GDM1 (cell line): Measurements from ENCODE around the gene H6PD.

Source experiments
- DNase-seq: peaks from one replicate; lab custom pipeline; 2025; lab: John Stamatoyannopoulos, UW

H6PD gene

GRCh38 chr1:9240914-9241820 lies 6.6 kb downstream of the H6PD start:
- no peak for DNase-seq

DNA sequence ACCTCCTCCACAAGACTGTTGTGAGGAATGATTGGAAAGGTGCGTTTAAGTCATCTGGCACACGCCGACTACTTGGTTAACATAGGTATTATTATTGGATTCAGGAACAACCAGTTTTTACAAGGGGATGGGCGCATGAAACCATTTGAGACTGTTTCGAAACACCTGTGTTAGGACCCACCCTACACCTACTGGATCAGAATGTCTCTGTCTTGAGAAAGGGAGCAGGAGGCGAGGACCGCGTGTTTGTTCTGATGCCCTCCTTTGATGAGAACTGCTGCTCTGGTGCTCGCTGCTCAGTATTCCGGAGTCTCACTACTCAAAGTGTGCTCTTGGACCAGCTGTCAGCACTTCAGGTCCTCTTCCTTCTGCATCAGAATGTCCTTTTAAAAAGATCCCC lies 7.3 kb downstream of the H6PD start:
- no peak for DNase-seq

DNA sequence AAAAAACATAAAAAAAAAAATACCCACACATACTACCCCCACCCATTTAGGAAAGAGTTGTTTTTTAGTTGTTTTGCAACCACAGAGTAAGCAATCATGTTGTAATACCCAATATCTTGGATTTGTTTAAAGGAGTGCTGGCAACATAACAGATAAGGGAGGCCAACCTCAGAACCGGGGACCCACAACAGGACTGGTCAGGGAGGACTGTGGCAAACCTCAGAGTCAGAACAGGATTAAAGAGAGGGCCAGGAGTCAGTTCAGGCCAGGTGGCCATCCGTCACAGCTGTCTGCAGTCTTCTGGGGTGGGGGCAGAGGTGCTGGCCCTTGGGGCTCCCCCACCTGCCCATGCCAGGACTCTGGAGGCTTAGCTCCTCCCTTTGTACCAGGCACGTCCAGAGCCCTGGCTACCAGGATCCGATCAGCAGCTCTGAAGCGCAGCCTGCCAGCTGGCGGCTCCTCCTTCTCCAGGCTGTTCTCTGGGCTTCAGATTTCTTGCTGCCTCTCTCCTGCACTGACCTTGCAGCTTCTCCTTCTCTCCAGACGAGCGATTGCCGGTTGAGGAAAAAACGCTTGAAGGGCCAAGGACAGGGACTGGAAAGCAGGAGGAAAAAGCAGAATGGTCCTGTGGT lies 7.9 kb downstream of the H6PD start:
- DNase-seq: no peak

DNA sequence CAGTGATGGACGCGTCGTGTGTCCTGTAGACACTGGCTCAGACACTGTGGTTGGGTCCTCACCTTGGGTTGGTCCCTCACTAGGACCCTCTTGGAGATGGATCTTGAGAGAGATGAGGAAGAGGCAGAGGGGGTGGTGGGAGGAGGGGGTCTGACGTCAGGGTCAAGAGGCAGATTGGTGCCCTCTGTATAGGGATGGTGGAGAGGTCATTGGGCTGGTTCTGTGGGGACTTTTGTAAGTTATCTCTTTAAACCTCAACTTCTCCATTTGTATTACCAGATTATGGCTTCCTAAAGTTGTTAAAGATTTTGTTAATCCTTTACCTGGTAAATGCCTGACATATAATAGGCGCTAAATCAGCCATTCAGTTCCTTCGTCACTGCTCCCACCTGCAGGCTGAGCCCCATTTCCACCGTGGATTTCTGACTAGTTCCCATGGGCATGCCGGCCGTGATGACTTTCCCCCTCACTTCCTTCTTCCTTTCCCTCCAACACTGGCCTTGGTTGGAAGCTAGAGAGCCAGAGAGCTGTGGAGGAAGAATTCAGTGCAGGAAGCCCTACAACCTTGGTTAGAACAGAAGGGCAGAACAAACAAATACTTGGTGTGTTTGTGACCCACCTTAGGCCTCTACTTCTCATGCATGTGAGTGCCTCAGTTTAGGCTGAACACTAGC lies 8.6 kb downstream of the H6PD start:
- no peak for DNase-seq

DNA sequence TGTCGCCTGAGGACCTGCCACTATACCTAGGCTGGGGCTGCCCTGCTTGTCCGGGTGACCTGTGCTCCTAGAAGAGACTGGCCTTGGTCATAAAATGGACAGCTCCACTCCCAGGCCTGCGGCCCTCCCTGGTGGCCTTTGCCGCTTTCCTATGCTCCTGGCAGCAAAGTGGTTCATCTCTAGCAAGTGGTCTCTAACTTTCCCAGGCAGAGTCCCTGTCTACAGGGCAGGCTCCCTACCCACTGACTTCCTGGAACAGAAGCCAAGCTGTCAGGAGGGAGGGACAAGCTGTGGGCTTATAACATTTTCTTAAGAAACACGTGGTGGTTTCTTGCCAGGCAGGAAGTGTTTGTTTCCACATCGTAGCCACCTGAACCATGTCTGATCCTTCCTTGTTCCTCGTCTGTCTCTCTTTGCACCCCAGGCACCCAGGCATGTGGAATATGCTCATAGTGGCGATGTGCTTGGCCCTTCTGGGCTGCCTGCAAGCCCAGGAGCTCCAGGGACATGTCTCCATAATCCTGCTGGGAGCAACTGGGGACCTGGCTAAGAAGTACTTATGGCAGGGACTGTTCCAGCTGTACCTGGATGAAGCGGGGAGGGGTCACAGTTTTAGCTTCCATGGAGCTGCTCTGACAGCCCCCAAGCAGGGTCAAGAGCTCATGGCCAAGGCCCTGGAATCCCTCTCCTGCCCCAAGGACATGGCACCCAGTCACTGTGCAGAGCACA lies 10.1 kb downstream of the H6PD start:
- peak; percentile 32 for DNase-seq

- DNase-seq: no peak
These were observed 10.7 kb downstream of the H6PD start for GRCh38 chr1:9245230-9245619.

DNA sequence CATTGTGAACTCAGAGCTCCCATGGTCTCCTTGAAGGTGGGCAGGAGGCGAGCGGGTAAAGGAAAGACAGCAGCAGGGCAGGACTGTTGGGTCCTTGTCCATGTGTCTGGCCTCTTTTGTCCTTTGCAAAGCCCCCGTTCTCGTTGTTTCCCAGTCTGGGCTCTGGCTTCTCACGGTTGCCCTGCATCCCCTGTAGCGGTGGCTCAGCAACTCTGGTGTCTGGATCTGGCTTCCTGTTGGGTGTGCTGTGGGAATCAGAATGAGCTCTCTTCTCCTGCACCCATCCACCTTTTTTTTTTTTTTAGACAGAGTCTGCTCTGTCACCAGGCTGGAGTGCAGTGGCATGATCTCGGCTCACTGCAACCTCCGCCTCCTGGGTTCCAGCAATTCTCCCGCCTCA lies 11.1 kb downstream of the H6PD start:
- no peak for DNase-seq

DNA sequence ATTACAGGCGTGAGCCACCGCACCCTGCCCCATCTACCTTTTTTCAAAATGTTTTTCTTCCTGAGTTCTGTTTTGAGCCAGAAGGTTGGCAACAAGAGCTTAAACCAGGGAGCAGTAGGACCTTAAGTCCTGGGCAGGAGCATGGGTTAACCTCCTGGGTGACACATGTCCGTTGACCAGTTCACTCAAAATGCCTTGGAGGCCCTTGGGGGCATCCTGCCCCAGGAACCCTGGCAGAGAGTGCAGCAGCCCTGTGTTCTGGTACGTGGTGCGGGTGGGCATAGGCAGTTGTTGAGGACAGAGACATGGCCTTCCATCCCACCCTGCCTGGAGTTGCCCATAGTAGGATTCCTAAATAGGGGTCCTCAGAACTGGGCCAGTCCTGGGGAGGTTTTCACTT lies 11.6 kb downstream of the H6PD start:
- DNase-seq: no peak

- DNase-seq: no peak
These were observed 12.5 kb downstream of the H6PD start for GRCh38 chr1:9246841-9247785.

DNA sequence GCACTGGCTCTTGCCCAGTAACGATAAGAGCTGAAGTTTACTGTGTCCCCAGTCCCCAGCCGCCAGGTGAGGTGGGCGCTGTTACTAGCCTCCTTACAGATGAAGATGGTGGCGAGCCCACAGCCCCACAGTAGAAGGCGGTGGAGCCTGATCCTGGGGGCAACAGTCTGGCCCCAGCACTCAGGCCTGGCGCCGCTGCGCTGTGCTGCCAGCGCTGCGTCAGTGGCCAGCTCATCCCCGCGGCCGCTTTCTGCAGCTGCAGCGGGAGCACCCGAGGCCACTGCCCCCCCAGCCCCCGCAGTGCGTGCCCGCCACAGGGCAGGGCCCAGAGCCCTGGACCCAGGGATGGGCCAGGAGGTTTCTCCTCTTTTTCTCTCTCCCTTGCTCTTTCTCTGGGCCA lies 13.3 kb downstream of the H6PD start:
- no peak for DNase-seq

GRCh38 chr1:9248341-9249262 lies 14.0 kb downstream of the H6PD start:
- no peak for DNase-seq

GRCh38 chr1:9249263-9249533 lies 14.6 kb downstream of the H6PD start:
- DNase-seq: no peak

GRCh38 chr1:9249534-9250410 lies 15.2 kb downstream of the H6PD start:
- DNase-seq: peak; percentile 16

DNA sequence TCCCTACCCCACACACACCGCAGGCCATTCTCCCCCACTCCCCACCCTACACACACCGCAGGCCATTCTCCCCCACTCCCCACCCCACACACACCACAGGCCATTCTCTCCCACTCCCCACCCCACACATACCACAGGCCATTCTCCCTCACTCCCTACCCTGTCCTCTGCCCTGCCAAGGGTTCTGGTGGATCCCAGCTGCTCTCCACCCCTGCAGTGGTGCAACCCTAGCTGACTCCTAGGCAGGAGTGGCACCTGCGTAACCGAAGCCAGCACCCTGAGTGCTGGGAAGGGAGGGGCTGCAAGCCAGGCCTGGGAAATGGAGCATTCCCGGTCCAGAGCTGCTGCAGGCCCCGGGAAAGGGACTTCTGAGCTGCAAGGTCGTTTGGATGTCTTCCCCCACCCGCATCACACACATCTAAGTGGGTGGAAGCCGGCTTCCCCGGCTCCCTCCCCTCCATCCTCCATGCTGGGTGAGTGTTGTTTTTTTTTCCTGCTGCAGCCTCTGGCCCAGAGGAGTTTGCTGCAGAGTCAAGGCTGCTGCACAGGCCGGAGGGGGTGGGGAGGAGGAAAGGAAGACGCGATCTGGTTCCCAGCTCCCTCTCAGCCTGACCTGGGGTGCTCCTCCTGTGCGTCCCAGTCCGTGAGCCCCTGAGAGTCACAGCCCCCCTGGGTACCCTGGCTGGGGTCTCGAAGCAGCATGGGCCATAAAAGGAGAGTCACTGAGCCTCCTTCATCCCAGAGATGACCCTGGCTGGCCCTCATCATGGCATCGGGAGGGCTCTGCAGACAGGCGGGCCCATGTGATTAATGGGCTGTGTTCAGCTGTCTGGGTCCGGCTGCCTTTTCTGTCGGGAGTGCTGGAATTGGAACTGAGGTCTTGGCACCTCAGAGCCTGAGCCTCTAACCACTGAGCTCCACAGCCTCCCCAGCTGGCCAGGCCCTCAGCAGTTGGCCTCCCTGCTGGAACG lies 16.1 kb downstream of the H6PD start:
- no peak for DNase-seq

- DNase-seq: no peak
These were observed 16.9 kb downstream of the H6PD start for GRCh38 chr1:9251501-9251900.

DNA sequence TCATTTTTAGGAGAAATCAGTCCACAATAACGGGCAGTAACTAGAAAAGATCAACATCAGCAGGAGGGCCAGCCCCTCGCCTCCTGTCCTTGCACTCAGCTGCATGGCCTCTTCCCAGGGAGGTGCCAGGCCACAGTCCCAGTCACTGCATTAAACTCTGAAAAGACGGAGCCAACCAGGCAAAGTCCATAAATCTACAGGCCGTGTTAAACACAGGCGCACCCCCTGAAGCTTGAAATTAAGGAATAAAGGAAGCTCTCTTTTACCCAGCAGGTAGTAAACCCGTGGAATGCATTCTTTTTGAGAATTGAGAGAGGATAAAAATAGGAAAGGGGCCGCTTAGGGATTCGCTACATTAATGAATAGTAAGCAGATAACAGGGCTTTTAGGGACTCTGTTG lies 18.4 kb downstream of the H6PD start:
- no peak for DNase-seq

- no peak for DNase-seq
These were observed 19.0 kb downstream of the H6PD start for GRCh38 chr1:9253453-9254105.

DNA sequence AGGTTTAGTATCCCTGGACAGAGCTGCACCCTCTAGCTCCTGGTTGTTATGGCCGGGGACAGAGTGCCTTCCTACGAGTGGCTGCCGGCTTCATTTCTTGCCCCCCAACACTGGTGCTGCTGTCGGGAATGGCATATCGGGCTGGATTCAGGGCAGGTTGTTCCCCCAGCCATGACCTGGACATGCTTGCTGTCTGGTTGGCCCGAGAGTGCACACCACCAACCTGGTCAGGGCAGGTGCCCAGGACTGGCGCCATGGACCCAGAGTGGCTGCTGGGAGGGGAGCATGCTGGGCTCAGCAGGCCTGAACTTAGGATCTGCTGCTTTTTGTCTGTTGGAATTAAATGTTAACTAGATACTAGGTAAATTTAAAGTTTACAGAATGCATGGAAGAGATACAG lies 21.8 kb downstream of the H6PD start:
- DNase-seq: no peak
